GM21723 (cell line): ENCODE results near the gene PASK.
"Not testable (repeated sequence)": the region's sequence is repeated elsewhere in the genome, so short reads cannot be mapped to it uniquely, and the experiment has no call there.

Experiments
- ATAC-seq: cut with Tn5 transposase; IDR thresholded peaks from one replicate; pipeline ENCODE4 v1.9.1; 2021; ENCODE audit warnings: mild to moderate bottlenecking, moderate library complexity; ENCODE audit not compliant: unreplicated experiment

PASK gene

DNA sequence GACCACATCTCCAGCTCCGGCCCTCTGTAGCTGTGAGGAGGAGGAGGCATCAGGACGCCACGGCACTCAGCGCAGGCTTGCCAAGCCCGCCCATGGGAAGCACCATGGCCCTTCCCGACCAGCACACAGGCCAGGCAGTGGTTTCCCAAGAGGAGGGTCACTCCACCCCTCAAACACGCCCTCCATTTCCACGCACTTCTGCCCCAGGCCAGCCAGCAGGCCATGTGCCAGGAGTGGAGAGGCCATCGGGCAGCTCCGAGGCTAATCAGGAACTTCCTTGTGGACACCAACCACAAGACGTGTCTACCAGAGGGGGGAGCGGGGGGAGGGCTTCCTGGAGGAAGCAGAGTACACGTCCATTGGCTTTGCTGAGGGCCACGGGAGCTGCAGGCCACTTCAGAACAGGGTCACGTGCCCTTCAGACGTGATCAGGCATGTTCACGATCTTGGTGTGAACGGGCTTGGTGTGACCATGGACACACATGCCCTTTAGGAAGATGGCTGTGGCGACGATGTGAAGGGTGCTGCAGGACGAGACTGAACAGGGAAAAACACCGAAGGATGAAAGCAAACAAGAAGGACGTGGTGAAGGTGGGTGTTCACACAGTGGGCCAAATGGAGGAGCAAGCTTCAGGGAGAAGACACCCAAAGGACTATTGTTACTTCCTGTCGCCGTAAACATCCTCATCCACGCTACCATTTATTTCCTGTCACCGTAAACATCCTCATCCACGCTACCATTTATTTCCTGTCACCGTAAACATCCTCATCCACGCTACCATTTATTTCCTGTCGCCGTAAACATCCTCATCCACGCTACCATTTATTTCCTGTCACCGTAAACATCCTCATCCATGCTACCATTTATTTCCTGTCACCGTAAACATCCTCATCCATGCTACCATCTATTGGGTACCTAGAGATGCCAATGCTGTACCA, 40.7 kb downstream of the PASK start:
- ATAC-seq = no peak

- ATAC-seq = no peak
Measured at GRCh38 chr2:241107031-241107783, 42.1 kb downstream of the PASK start.

DNA sequence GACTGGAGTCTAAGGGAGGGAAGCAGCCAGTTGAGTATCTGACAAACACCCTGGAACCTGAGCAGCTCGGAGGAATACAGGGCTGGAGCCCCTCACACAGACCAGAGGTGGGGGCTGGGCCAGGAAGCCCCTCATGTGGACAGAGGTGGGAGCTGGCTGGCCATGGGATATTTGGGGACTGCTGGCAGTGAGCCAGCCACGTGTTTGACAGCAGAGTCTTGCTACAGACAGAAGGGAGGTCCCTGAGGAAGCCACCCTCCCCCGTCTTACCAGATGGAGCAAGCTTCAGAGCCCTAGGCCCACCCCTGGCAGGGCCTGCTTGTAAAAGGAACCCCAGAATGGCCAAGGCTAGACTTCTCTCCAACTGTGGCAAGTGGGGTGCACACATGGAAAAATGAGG, 43.6 kb downstream of the PASK start:
- ATAC-seq = no peak

GRCh38 chr2:241104611-241105010, 44.7 kb downstream of the PASK start:
- not testable (repeated sequence) for ATAC-seq

DNA sequence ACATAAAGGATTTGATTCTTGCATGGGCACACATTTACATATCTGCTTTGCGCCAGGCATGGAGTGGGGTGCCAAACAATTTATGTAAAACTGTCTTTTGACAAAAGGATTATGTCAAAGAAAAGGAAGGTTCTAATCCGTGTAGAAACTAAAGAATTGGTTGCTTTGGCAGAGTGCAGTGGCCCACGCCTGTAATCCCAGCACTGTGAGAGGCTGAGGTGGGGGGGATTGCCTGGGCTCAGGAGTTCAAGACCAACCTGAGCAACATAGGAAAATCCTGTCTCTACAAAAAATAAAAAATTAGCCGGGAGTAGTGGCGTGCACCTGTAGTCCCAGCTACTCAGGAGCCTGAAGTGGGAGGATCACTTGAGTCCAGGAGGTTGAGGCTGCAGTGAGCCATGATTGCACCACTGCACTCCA, 46.1 kb downstream of the PASK start:
- no peak for ATAC-seq

- peak; percentile 84 for ATAC-seq
Measured at GRCh38 chr2:241102239-241102803, 47.0 kb downstream of the PASK start, which contains the start of gene MTERF4. Gene MTERF4 (minus strand): TSS chr2:241102287. CDS start chr2:241102273, 14 bp downstream.

DNA sequence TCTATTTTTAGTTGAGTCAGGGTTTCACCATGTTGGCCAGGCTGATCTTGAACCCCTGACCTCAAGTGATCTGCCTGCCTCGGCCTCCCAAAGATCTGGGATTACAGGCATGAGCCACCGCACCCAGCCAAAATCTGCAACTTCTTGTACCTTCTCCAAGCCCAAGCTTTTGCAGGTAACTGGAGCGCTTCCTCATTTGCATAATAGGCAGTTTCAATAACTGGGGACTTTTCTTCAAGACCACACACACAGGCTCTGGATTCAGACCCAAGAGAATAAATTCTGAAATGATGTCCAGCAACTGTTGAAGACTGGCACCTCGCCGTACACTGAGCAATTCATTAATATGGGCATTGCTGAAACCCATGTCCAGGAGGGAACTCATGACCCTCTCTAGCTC, 50.0 kb downstream of the PASK start:
- ATAC-seq = no peak

DNA sequence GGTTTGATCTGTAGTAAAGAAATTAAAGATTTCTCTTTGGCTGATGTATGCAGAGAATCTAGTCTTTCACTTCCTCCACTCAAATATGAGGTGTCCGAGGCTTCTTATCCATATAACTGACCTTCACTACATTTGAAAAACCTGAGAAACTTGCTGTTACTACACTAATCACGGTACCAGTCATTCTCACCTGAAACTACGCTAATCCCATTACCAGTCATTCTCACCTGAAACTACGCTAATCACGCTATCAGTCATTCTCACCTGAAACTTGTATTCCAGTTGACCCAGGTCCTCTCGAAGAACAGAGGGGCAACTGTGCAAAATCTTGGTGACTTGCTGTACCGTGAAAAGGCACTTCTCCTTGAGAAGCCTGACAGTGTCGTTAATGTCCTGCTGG, 52.3 kb downstream of the PASK start:
- peak; percentile 46 for ATAC-seq

DNA sequence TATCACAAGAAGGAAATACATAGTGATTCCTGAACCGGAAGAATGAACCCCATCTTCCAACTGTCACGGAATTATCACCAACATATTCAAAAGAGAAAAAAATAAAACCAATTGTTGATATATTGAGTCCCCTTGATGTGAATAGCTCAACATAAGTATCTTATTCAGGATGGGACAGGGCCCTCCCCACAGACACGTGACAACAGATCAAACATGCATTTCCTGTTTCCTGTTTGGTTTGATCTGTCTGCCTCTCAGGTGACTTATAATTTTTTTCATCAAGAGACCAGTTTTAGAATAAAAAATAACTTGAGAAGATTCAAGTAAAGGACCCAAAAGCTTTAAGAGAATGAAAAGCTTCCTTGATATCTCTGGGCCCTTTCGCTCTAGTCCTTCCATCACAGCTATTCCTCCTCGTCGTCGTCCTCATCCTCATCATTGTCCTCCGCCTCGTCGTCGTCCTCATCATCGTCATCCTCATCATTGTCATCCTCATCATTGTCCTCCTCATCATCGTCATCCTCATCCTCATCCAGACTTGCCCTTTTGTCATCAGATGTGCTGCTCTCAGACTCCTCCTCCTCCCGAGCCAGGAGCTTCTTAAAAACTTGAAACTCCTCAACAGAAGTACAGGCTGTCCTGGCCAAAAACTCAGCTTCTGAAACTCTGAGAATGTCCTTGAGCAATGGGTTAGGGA, 53.5 kb downstream of the PASK start:
- no peak for ATAC-seq

- ATAC-seq = no peak
Measured at GRCh38 chr2:241094924-241095420, 54.3 kb downstream of the PASK start.

DNA sequence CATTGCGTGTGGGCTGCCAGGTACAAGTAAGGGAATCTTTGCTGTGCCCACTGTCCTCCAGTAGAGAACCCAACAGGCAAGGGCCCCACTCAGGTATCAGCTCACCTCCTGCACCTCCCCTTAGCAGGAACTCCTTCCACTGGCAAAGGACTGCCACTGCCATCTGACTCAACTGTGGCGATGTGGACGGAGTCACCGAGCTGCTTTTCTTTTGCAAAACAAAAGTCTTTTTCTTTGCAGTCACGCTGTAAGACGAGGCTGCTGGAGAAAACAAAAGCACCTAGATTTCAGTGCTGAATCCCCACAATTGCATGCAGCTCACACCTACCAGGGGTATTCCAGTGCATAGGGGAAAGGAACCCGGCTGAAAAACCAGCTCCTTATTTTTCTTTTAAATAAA, 55.1 kb downstream of the PASK start:
- ATAC-seq = no peak

GRCh38 chr2:241093133-241093781, 56.0 kb downstream of the PASK start:
- ATAC-seq = not testable (repeated sequence)

DNA sequence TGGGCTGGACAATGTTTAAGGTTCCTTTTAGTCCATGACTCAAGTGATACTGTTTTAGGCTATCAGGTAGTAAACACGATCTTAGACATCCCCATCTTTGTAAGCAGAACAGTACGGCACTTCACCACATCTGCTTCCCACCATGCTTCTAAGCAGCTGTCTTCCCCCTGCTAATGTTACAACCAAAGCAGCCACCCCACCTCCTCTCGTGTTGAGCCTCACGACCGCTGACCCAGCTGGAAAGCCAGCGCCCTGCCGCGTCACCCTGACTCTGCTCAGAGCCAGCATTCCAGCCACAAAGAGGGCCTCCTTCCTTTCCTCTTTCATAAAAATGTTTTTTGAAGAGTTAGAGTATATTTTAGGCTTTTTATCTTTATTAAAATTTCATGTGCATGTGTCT, 56.6 kb downstream of the PASK start:
- ATAC-seq = no peak

DNA sequence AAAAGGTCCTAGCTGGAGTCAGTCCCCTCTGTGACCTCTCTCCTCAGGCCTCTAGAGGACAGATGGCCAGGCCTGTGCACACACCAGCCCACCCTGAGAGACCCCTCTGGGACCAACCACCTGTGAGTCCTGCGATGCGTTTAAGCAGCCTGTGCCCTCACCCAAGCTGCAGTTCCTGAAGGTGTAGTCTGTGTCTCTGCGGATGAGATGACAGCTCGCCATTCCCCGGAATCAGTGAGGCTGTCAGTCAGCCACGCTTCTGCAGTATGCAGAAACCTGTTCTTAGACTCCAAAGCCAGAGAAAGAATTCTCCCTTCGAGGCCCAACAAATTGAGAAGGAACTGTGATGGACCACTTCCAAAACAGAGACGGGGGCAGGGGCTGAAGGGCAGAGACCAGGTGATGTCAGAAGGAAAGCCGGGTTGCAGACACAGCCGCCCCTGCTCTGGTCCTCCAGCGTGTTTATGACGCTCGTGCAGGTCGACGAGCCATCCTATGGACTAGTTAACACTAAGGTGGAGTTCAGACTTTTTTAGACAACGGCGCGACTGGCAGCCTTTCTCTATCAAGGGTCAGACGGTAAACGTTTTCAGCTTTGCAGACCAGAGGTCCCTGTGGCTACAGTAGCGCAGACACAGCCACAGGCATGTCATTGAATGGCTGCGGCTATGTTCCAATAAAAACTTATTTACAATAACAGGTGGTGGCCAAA, 57.4 kb downstream of the PASK start:
- no peak for ATAC-seq

GRCh38 chr2:241091201-241091600, 58.1 kb downstream of the PASK start:
- ATAC-seq = no peak

DNA sequence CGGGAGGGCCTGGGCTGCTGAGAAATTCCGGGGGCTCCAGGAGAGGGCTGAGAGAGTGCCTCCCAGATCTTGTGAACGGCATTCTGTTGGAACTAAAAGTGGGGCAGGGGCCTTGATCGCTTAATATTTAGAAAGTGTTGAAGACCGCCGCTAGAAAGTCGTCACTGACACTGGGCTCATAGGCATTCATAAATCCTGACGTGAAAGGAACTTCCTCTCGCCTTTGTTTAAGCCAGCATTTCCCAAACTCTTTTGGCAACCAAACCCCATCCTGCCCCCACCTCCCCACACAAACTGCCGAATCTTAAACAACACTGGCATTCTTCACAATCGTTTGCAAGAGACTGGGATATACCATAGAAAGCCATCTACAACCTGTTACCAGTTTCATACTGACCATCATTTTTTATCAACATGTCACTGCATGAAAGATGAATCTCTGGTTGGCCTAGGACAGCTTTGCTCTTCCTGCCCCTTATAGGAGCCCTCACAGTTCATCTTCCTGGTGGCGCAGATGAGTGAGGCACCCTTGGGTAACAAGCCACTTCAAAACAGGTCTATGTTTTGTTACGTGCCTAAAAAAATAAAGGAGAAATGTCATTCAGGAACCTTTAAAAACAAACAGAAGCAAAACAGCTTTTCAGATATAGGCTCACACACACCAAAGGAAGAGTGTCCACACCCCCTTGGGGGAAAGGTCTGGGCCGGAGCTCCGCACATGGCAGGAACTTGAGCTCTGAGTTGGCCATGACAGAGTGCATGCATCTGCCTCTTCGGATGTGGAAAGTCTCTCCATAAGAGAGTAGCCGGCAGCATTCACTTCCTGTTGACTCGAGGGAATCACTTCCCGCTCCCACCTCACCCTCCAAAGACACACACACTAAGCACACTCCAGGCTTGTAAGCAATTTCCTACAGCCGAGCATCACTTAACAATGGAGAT, 60.2 kb downstream of the PASK start:
- no peak for ATAC-seq

GRCh38 chr2:241088376-241088775, 60.9 kb downstream of the PASK start:
- peak; percentile 66 for ATAC-seq
